Fibroblast of villous mesenchyme (primary cell): Measurements from ENCODE around the gene RAD51B. TPM values are rescaled to one million over a fixed set of nuclear protein-coding genes. Genes with fewer than 3 reads are reported as not detected.

Experiments
- DNase-seq: peaks from one replicate; pipeline ENCODE4 v3.0.0-alpha.2; 2010; ENCODE audit warnings: low read depth
- H3K4me3 ChIP-seq: 2 replicates; pipeline ENCODE4 v1.5.1; 2011; ENCODE audit warnings: low read depth, mild to moderate bottlenecking, low read length
- CTCF ChIP-seq: IDR thresholded peaks from 2 replicates; pipeline ENCODE4 v1.5.1; 2012; ENCODE audit warnings: low read depth, mild to moderate bottlenecking, low read length; ENCODE audit not compliant: insufficient read depth
- total RNA-seq: library from RNA; depleted of rRNA; stranded (reverse); fragments of >200 nt; gene quantifications from 2 replicates; pipeline ENCODE4 v1.2.3, GENCODE V29; 2012

The RAD51B gene
- total RNA-seq, 1 donor = 22.0 TPM

- no peak for TF ChIP-seq CTCF
- H3K4me3 ChIP-seq = no peak overlapping the region
- DNase-seq = peak; percentile 20
Measured at GRCh38 chr14:68719634-68720384, 900.2 kb downstream of the RAD51B start.

GRCh38 chr14:68722186-68722585 is 902.6 kb downstream of the RAD51B start:
- no peak for TF ChIP-seq CTCF
- peak; percentile 44 for DNase-seq
- H3K4me3 ChIP-seq = no peak overlapping the region

- DNase-seq = no peak
- no peak for TF ChIP-seq CTCF
- no peak overlapping the region for H3K4me3 ChIP-seq
Measured at GRCh38 chr14:68722968-68723566, 903.5 kb downstream of the RAD51B start.

- DNase-seq = peak; percentile 68
- no peak for TF ChIP-seq CTCF
- H3K4me3 ChIP-seq = no peak overlapping the region
Measured at GRCh38 chr14:68723808-68724268, 904.3 kb downstream of the RAD51B start.

- DNase-seq = no peak
- no peak for TF ChIP-seq CTCF
Measured at GRCh38 chr14:68724914-68725313, 905.3 kb downstream of the RAD51B start.

GRCh38 chr14:68726093-68726695 is 906.6 kb downstream of the RAD51B start:
- no peak for DNase-seq
- no peak for TF ChIP-seq CTCF
- no peak overlapping the region for H3K4me3 ChIP-seq

More at GRCh38 chr14:68724914-68725313, 905.3 kb downstream of the RAD51B start:
- no peak overlapping the region for H3K4me3 ChIP-seq
